Thyroid gland (tissue), 4 donors: ENCODE results near the gene GNG13.

Source experiments
- POLR2A ChIP-seq, 2 donors: fragments of 450-650 bp; IDR thresholded peaks; one replicate each; pipeline ENCODE4 v1.6.1; 2017; ENCODE audit warnings: antibody characterized with exemption in 2 of 2, mild to moderate bottlenecking in 2 of 2, moderate library complexity in 1 of 2
- TF ChIP-seq, protein P1 (sequence below), 6 experiments: fragments of 200-600 bp in 3 of 6; fragments of 450-650 bp in 3 of 6; sonication (generic) in 3 of 6; IDR thresholded peaks; one replicate each; pipeline ENCODE4 v1.5.1; 2016 to 2019; ENCODE audit warnings: antibody characterized with exemption in 6 of 6, mild to moderate bottlenecking in 2 of 6, inconsistent platforms in 1 of 6, moderate library complexity in 1 of 6

DNA sequence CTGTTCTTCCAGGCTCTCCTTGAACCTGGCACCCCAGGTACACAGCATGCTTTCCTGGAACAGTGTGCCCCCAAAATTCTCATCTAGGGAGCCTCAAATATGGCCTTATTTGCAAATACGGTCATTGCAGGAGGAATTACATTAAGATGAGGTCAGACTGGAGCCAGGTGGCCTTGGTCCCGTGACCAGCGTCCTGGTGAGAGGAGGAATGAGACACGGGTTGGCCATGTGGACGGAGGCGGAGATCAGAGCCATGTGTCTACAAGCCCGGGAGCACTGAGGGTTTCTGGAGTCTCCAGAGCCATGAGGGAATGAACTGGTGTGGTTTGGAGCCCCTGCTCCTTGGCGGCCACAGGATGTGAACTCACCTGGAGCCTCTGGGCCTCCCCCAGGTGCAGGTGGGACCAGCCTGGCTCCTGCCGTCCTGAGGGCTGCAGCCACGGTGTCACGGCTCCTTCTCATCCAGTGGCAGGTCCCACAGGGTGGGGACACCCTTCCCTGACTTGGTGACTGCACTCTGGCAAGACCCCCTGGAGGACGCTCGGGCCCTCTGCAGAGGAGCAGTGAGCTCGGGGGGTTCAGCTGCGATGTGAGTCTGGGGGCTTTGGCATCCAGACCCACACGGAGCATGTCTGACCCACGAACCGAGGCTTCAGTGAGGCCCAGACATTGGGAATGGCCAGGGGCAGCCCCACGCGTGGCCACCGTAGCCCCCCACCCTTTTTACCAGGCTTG is 21.8 kb upstream of the GNG13 start:
- no peak for TF ChIP-seq POLR2A (IDR thresholded peaks at IDR 0.05)
- TF ChIP-seq, protein P1, sequence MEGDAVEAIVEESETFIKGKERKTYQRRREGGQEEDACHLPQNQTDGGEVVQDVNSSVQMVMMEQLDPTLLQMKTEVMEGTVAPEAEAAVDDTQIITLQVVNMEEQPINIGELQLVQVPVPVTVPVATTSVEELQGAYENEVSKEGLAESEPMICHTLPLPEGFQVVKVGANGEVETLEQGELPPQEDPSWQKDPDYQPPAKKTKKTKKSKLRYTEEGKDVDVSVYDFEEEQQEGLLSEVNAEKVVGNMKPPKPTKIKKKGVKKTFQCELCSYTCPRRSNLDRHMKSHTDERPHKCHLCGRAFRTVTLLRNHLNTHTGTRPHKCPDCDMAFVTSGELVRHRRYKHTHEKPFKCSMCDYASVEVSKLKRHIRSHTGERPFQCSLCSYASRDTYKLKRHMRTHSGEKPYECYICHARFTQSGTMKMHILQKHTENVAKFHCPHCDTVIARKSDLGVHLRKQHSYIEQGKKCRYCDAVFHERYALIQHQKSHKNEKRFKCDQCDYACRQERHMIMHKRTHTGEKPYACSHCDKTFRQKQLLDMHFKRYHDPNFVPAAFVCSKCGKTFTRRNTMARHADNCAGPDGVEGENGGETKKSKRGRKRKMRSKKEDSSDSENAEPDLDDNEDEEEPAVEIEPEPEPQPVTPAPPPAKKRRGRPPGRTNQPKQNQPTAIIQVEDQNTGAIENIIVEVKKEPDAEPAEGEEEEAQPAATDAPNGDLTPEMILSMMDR (IDR thresholded peaks at IDR 0.05), result no peak
